ENCODE results near the gene MEIS1.
A peak's percentile ranks its signal among the peaks of the same experiment; 100 is the strongest.

Gene MEIS1

DNA sequence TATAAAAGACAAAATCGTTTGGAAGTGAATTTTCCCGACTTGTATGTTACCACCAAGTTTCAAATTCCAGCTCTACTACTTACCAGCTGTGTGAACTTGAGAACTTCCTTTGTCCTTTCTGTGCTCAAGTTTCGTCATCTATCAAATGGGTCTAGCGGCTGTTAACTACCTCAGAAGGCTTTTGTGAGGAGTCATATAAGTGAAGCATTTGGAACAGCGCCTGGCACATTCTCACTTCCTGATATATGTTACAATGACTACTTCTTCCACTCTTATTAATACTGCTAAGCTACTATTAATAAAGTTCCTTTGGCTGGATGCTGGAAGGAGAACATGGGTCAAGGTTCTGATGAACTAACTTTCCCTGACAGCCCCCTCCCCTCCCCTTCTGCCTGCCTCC lies 104.5 kb downstream of the MEIS1 start:
- no peak for DNase-seq

DNA sequence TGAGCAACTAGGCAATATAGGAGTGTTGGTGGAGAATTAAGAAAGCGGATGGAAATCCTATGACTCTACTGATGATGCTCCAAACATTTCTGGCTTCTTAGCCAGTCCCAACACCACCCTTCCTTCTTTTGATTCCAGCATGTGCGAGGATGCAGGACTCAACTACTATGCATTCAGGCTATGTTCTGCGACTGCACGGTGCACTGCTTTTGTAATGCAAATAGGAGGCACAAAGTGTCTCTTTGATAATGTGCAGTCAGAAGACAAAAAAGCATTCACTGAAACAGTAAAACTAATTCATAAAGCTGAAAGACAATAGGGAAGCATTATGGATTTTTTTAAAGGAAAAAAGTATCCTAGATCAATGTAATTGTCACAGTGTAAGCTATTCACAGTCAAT lies 106.7 kb downstream of the MEIS1 start:
- no peak for DNase-seq

DNA sequence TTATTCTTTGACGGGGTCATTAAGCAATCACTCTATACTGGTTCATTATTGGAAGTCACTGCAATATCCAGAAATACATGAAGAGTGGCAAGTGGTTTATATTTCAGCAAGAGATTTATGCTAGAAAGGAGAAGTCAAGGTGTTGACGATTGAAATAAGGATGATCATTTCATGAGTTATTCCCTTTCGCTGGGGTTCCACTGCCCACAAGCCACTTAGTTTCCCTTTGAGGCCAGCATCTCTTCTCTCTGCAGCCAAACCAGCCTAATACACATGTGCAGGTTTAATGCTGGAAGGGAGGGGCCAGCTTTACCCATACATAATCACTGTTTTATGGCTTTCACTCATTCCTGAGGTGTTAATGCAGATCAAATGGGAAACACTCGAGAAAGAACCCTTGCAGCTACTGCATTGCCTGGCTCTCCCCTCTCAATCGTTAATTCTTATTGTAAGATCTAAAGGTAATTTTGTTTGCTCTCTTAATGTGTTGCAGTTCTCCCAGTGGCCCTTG lies 108.4 kb downstream of the MEIS1 start:
- no peak for DNase-seq

DNA sequence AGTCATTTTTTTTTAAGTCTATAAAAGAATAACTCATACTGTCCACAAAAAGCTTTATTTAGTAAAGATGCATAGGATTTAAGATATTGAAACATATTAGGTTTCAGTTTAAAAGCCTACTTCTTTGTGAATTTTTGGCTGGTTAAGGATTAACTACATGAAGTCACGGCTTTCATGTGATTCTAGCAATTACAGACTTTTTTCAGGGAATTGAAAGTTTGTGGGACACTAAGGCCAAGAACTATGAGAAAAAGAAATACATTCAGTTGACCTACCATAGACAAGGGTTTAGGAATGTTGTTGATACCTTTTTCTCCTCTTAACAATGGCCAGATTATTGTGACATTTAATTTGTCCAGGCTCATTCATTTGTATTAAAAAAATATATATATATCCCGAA lies 109.3 kb downstream of the MEIS1 start:
- DNase-seq, result no peak

DNA sequence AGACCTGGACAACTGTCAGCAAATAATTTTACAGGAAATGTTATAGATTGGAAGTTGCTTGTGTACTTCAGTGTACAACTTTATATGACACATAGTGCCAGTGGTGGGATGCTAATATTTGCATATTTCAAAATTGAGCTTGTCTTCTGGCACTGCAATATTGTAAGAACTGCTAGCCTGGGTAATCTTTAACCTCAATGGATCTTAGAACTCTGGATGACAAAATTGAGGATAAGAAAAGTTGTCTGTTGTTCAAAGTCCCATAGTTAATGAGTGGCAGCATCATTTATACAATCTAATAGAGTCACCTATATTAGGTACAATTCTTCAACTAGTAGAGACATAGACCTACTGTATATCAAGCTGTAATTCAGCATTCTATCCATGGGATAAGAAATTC lies 110.3 kb downstream of the MEIS1 start:
- no peak for DNase-seq

DNA sequence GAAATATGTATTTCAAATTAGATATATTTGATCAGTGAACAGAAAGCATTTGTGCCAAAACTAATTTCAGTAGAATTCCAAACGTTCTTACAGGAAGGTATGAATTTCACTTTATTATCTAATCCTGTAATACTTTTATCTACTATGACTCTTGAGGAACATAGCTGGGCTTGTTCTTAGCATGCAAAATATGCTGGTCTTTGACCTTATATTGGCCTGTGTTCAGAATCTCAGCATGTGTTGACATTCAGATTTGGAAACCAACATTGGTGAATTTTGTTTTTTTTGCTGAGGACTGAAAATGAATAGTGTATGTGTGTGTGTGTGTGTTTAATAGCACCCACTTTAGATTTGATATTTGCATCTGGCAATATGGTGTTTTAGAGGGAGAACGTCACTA lies 112.2 kb downstream of the MEIS1 start:
- DNase-seq, result no peak

DNA sequence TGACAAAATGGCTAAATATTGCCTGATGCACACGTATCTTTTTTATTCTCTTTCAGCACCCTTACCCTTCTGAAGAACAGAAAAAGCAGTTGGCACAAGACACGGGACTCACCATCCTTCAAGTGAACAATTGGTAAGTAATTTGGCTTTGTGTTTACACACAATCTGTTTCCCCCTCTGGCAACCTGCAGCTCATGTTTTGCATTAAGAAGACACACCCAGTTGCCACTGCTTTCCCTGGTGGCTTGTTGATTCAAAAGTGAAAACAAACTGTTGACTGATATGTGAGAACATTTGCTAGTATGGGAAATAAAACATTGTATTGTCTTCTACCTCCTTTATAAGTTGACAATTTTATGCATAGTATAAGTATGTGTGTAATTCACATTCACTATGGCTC lies 113.0 kb downstream of the MEIS1 start:
- DNase-seq, result no peak

DNA sequence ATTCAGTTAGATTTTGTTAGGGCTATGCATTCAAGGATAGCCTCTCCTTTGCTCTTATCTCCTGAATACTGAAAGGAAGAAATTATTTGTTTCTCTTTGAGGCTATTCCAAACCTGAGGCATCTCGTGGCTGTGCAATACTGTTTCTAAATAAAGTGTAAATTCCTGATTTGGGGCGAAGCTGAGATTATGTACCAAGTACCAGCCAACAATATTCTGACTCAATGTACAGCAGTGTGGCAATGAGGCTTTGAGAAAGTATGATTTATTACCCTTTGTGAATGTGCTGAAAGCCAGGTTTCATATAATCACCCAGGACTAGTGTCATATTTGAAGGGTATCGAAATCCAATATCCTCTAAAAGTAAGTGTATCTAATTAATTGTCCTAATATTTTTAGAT lies 113.5 kb downstream of the MEIS1 start:
- no peak for DNase-seq

DNA sequence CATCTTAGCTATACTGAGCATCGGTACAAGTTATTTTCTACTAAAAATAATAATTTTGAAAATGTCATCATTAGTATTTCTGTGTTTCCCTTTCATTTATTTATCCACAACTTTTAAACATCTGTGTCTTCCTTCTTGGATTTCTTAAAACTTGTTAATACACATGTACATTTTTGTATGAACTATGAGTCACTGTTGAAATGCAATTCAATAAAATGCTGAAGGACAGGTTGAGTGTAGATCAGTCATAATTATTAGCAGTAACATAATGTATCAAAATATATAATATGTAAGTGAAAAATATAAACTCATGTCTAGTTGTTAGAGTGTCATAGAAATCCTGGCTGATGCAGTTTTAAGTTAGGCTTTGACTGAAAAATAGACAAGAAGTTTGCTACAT lies 115.9 kb downstream of the MEIS1 start:
- no peak for DNase-seq

DNA sequence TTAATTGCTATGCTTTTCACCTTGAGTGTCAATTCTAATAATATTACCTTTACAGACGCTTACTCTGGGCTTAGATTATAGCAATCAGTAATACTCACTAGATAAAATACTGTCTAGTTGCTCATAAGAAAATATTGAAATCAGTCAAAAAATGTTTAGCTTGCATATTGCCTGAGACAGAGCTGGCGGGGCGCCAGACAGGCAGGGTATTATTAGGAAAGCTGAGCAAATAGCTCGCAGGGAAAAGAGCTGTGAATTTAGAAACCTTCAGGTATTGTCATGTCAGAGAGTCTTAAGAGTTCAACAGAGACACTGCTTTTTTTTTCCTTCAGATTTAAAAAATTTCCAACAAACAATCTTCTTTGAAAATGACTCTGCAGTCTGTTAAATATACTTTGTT lies 118.4 kb downstream of the MEIS1 start:
- no peak for DNase-seq

DNA sequence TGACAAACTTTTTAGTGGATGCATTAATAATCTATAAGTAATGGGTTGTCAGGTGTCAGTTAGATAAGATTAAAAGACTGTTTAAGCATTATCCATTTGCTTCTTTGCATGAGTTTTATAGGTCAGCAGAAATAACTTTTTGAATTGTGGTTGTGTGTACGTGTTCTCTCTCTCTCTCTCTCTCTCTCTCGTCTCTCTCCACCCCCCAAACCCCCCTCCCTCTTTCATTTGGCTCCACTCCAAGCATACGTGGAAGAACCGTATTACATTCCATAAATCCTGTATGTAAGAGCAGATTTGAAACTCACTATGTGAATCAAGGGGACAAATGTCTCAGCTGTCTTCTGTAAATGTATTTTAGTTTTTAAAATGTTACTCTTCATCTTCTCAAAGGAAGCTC lies 120.2 kb downstream of the MEIS1 start:
- no peak for DNase-seq

DNA sequence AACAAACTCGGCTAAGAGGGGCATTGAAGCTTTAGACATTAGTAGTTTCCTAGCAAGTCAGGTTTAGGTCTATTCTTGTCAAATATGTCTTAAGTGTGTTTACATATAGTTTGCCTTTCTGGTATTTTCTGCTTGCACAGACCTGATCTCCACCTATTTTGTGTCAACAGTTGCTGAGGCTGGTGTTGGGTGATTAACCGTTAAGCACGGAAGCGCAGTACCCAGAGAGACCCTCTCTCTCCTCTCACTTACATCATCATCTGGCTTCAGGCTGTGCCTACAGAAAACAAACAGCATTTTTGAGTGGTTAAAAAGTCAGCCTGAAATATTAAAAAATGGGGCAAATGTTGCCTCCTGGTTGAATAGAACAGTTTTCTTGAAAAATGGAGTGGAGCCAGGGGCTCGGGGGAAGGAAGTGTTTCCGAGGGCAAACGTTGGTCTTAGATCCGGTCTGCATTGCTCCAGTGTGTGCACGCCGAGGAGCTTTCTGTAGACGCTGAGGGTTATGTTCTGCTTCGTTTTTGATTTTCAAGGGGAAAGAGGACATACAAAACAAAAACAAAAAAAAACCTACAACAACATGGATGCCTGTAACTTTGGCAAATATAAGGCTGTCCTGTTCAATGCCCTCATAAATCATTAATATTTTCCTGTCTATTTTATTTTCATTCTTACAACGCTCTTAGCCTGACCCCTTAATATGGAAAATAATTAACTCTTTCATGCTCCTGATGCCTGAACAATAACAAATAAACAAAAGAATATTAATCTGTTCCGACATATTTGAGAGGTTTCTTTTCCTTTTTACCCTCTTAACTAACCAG lies 120.8 kb downstream of the MEIS1 start:
- DNase-seq, result peak in 1 of 2 donors; percentile 15

DNA sequence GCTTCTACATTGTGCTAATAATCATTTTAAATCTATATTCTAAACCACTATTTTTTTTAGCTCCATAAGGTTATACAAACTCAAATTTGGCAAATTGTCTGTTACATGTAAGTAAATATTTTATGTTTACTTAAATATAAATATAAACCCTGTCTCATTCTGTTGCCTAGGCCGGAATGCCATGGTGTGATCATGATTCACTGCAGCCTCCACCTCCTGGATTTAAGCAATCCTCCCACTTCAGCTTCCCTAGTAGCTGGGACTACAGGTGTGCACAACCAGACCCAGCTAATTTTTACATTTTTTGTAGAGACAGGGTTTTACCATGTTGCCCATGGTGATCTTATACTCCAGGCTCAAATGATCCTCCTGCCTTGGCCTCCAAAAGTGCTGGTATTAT lies 124.7 kb downstream of the MEIS1 start:
- no peak for DNase-seq

DNA sequence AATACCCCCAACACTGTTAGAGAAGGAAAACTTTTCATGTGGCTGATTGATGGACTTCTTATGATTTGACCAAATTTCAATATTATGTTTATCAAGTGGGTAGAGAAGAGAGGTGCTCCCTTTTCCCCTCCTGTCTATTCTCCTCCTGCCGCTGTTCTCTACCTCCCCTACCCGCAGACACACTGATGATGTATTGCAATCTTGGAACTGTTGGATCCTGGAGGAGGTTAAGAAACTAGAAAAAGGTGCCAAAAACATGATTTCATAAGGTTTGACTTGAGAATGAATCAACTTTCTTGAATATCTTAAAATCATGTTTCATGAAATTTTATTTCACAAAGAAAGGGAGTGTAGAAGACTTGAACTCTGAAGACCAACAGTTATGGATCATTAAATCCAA lies 125.8 kb downstream of the MEIS1 start:
- DNase-seq, result no peak

DNA sequence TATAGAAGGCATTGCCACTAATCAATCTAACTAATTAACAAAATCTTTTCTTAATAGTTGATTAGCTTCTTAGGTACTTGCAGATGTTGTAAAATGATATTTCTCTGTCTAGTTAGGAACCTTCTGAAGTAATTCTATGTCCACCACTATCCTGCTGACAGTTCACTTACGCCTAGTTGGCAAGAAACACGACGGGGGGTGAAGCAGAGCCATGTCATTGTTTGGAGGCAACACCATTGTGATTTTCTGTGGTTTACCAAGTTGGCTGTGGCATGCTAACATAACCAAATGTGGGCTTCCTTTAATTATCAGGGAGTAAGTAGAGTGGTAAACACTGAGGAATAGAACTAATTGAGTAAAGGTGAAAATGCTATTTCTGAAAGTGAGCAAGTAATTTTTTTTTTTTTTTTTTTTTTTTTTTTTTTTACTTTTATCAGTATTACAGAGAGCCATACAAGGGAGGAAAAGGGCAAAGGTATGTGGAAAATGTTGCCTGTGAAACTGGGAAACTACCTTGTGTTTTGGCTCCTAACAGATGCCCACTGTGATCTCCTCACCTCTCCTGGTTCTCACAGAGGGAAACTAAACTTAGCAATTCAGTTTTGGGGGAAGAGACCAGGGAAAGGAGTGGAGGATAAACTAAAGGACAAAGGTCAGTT lies 126.8 kb downstream of the MEIS1 start:
- DNase-seq, result no peak

DNA sequence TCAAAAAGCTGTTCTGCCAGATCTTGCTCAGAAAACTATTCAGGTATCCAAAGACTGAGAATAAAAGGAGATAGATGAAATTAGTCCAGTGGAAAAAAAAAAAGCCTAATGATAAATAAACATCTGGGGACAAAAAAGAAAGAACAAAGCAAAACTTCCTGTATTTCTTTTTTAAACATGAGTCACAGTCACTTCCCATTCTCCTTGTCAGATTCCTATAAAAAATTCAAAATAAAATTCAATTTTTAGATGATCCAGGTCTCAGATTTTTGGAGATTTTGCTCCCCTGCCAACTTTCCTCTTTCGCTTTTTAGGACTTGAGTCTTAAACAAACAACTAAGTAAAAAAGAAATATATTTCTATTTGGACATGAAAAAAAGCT lies 127.4 kb downstream of the MEIS1 start:
- no peak for DNase-seq

DNA sequence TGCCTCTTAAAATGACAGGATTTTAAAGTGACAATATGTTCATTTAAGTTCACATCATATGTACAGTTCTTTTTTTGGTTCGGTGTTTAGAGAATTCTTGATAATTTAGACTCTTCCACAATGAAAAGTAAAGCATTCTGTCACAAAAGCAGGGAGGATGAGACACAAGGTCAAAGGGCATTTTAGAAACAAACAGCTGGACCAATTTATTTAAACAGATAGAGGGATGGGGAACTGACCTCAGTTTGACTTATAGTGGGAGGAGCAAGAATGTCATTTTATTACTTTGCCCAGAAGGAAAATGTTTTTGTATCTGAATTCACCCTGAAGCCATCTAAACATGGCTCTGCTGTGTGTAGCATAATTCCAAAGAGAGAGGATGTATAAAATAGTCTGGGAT lies 128.5 kb downstream of the MEIS1 start:
- no peak for DNase-seq

DNA sequence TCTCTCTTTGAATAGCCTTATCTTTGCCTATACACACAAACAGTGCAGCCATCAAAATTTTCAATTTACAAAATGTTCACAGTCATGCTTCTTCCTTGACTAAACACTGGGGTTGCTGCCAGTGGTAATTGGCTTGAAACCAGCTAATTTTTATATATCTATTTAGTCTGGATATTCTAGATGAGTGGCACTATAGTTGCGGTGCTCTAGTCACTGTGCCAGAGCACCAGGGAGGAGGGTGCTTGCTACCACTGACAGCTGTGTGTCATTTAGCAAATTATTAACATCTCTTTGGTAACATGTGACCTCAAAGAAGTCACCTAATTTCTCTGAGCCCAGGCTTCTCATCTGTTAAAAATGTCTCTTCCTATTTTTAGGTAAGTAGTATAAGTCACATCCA lies 130.4 kb downstream of the MEIS1 start:
- DNase-seq, result no peak

DNA sequence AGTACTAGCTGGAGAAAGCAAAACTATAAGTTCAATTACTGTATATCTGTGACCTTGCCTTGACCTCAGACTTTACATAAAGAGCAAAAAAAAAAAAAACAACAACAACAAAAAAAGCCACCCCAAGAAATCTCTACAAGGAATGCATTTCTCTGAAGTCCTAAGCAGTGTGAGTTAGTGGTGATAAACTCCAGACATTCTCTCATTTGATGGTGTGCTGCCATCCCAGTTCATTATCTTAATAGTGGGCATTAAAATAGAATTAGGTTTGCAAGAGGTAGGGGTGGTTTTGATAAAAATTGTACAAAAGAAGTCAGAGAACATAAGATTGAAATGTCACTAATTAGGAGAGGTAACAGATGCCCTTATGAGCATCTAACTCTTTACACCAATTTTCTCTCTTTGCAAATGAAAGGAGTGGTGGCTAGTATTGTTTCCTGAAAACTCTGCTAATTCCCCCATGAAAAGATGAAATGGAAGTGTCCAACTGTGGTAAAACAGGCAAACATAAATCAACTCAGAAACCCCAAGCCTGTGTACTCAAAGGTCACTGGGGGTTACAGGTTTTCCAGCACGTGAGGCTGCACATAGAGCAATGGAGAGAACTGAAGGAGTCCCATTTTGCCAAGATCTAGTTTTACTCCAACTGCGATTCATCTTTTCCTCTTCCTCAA lies 131.9 kb downstream of the MEIS1 start:
- no peak for DNase-seq

DNA sequence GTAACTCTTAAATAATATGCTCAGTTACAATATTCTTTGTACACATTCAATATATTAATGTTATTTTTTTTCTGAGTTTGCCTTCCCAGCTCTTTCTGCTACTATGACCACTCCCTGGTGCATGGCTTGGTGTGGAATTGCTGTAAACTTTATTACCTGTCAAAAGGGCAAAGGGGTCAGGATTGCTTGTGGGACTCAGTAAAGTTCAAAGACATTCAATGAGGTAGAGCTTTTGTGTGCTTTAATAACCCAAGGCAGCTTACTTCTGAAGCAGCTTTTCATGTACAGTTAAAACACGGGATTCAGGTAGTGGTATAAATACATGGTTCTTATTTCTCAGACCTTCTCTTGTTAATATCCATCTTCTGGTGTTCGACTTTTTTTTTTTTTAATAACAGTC lies 132.8 kb downstream of the MEIS1 start:
- DNase-seq, result no peak

DNA sequence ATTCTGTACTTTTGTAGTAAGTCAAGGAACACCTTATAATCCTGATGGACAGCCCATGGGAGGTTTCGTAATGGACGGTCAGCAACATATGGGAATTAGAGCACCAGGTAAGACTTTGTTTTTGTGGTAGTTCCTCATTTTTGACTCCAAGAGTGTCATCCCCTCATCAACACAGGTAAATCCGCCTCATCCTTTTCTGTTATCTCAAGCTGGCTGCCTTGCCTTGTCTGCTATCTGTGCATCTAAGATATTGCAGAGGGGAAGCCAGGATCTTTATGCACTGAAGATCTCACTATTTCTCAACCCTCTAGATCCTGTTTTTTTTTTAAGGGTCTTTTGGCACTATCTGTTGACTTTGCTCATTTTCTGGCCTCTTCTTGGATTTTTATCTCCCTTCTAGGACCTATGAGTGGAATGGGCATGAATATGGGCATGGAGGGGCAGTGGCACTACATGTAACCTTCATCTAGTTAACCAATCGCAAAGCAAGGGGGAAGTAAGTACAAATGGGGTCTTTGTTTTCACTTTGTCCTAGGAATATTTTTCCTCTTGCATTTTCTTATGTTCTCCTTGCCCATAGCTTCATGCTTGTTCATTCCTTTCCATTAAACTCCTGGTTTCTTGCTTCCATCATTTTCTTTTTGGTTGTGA lies 133.8 kb downstream of the MEIS1 start:
- DNase-seq, result no peak

DNA sequence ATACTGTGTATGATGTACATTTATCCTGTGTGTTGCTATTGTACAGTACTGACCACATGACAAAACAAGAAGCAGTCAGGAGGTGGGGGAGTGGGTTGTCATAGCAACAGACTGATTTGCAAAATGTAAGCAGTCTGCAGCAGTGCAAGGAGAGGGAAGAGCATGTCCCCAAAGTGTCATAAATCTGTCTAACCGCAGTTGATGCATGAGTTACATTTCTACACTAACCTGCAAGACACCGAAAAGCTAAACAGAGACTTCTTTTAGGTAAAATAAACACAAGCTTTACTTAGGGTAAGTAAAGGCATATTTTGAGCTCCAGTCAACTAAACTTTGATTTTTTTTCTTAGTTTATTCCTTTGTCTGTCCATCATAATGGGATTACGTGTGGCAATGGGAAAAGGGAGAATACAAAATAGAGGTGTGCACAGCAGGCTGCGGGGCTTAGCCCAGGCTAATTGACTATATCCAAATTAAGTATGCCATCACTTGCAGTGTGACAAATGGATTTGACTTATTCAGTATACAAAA lies 134.5 kb downstream of the MEIS1 start:
- peak; percentile 50 to 61 for DNase-seq

DNA sequence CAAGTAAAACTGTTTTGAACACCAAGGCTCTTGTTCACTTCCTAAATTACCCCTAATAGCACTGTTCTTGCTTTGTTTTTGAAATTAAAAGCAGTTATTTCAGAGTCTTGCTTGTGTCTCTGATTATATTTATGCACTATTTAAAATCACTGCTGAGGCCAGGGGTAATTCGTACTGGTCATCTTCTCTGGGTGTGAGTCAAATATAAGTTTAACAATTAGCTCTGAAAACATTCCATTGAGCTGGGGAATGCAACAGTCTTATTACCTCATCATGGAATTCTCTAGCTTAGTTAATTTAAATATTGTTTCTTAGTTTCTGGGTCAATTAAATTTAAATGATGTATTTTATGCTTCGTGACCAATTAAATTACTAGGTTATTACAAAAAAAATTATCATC lies 135.0 kb downstream of the MEIS1 start:
- DNase-seq, result no peak

Data from inflammatory macrophage (primary cell).